ENCODE data around the gene CYP4F22.
"Not testable (repeated sequence)": the region's sequence is repeated elsewhere in the genome, so short reads cannot be mapped to it uniquely, and the experiment has no call there.

Gene CYP4F22

GRCh38 chr19:15564534-15565168 is 56.3 kb downstream of the CYP4F22 start:
- no peak for DNase-seq (ENCODE audit: low read depth in 4 of 4, low spot score in 1 of 4)

- DNase-seq (ENCODE audit: low read depth in 4 of 4, low spot score in 1 of 4) = no peak
Measured at GRCh38 chr19:15570420-15570819, 62.1 kb downstream of the CYP4F22 start.

- no peak for DNase-seq (ENCODE audit: low read depth in 4 of 4, low spot score in 1 of 4)
Measured at GRCh38 chr19:15575406-15575805, 67.1 kb downstream of the CYP4F22 start.

GRCh38 chr19:15576526-15577156 is 68.3 kb downstream of the CYP4F22 start:
- DNase-seq (ENCODE audit: low read depth in 4 of 4, low spot score in 1 of 4) = no peak

- DNase-seq (ENCODE audit: low read depth in 4 of 4, low spot score in 1 of 4) = no peak
Measured at GRCh38 chr19:15577184-15577771, 69.0 kb downstream of the CYP4F22 start.

- DNase-seq (ENCODE audit: low read depth in 4 of 4, low spot score in 1 of 4) = no peak
Measured at GRCh38 chr19:15583346-15583745, 75.0 kb downstream of the CYP4F22 start.

GRCh38 chr19:15584095-15584494 is 75.8 kb downstream of the CYP4F22 start:
- no peak for DNase-seq (ENCODE audit: low read depth in 4 of 4, low spot score in 1 of 4)

GRCh38 chr19:15584541-15585115 is 76.3 kb downstream of the CYP4F22 start:
- DNase-seq (ENCODE audit: low read depth in 4 of 4, low spot score in 1 of 4) = peak; percentile 80 to 87 (median 83)

- DNase-seq (ENCODE audit: low read depth in 4 of 4, low spot score in 1 of 4) = no peak
Measured at GRCh38 chr19:15587663-15588062, 79.3 kb downstream of the CYP4F22 start.

GRCh38 chr19:15588265-15588664 is 79.9 kb downstream of the CYP4F22 start:
- DNase-seq (ENCODE audit: low read depth in 4 of 4, low spot score in 1 of 4) = no peak

- DNase-seq (ENCODE audit: low read depth in 4 of 4, low spot score in 1 of 4) = no peak
Measured at GRCh38 chr19:15589760-15590451, 81.6 kb downstream of the CYP4F22 start.

- no peak for DNase-seq (ENCODE audit: low read depth in 4 of 4, low spot score in 1 of 4)
Measured at GRCh38 chr19:15591796-15592195, 83.5 kb downstream of the CYP4F22 start.

- not testable (repeated sequence) for DNase-seq (ENCODE audit: low read depth in 4 of 4, low spot score in 1 of 4)
Measured at GRCh38 chr19:15592506-15592905, 84.2 kb downstream of the CYP4F22 start.

GRCh38 chr19:15593766-15594165 is 85.4 kb downstream of the CYP4F22 start:
- DNase-seq (ENCODE audit: low read depth in 4 of 4, low spot score in 1 of 4) = not testable (repeated sequence)

GRCh38 chr19:15595069-15595468 is 86.7 kb downstream of the CYP4F22 start:
- DNase-seq (ENCODE audit: low read depth in 4 of 4, low spot score in 1 of 4) = no peak
